ENCODE results near the gene ASAP3. TPM values are rescaled to one million over a fixed set of nuclear protein-coding genes. Genes with fewer than 3 reads are reported as not detected.
A peak's percentile ranks its signal among the peaks of the same experiment; 100 is the strongest.

ASAP3 gene
- total RNA-seq, 2 experiments from 2014 or later: 0.35 TPM; not detected in 1

GRCh38 chr1:23449958-23450357 lies 34.0 kb downstream of the ASAP3 start:
- no peak overlapping the region for H3K27ac Mint-ChIP-seq
- peaks cover 10% of the 10 kb centered on the region for H3K4me1 Mint-ChIP-seq
- peaks cover under 1% of the 10 kb centered on the region for H3K27me3 Mint-ChIP-seq
- no peak overlapping the region for H3K4me3 Mint-ChIP-seq
- H3K9me3 Mint-ChIP-seq (ENCODE audit: low read depth): no peaks in the 10 kb centered on the region
- no peaks in the 10 kb centered on the region for H3K36me3 Mint-ChIP-seq
- DNase-seq (no peak), ATAC-seq (no peak)
- CTCF ChIA-PET: no interaction called here

- no peak overlapping the region for H3K27ac Mint-ChIP-seq
- H3K27me3 Mint-ChIP-seq: no peaks in the 10 kb centered on the region
- CTCF ChIA-PET: no interaction called here
- DNase-seq (no peak), ATAC-seq (no peak)
- no peak overlapping the region for H3K4me3 Mint-ChIP-seq
- H3K9me3 Mint-ChIP-seq (ENCODE audit: low read depth): no peaks in the 10 kb centered on the region
- H3K4me1 Mint-ChIP-seq: peaks cover 10% of the 10 kb centered on the region
- H3K36me3 Mint-ChIP-seq: no peaks in the 10 kb centered on the region
Measured at GRCh38 chr1:23449306-23449705, 34.7 kb downstream of the ASAP3 start.

- Mint-ChIP-seq H3K27me3 (no peaks in the 10 kb centered on the region), H3K36me3 (no peaks in the 10 kb centered on the region), H3K4me3 (no peak overlapping the region), H3K27ac (no peak overlapping the region), H3K9me3 (ENCODE audit: low read depth) (no peaks in the 10 kb centered on the region), H3K4me1 (peaks cover 10% of the 10 kb centered on the region)
- CTCF ChIA-PET: no interaction called here
- no peak for DNase-seq
- ATAC-seq: no peak
Measured at GRCh38 chr1:23448846-23449245, 35.1 kb downstream of the ASAP3 start.

GRCh38 chr1:23446661-23447310 lies 37.2 kb downstream of the ASAP3 start:
- no peak overlapping the region for H3K27ac Mint-ChIP-seq
- no peaks in the 10 kb centered on the region for H3K36me3 Mint-ChIP-seq

GRCh38 chr1:23444596-23445390 lies 39.2 kb downstream of the ASAP3 start:
- no peaks in the 10 kb centered on the region for H3K9me3 Mint-ChIP-seq (ENCODE audit: low read depth)
- CTCF ChIA-PET: interaction anchor here (0.9 kb wide), 1 partner anchor 41 kb away, joined by 3 read pairs; no protein-coding TSS in a partner anchor
- H3K36me3 Mint-ChIP-seq: no peaks in the 10 kb centered on the region
- no peak for DNase-seq
- no peak overlapping the region for H3K4me3 Mint-ChIP-seq
- no peaks in the 10 kb centered on the region for H3K4me1 Mint-ChIP-seq
- H3K27me3 Mint-ChIP-seq: peaks cover 3% of the 10 kb centered on the region
- ATAC-seq: no peak
- no peak overlapping the region for H3K27ac Mint-ChIP-seq

More at GRCh38 chr1:23446661-23447310, 37.2 kb downstream of the ASAP3 start:
- DNase-seq (no peak), ATAC-seq (no peak)
- CTCF ChIA-PET: interaction anchor here (0.6 to 1.1 kb wide), 2 partner anchors 17 to 188 kb away, joined by 3 read pairs; no protein-coding TSS in a partner anchor
- Mint-ChIP-seq H3K4me1 (peaks cover 3% of the 10 kb centered on the region), H3K9me3 (ENCODE audit: low read depth) (no peaks in the 10 kb centered on the region), H3K4me3 (no peak overlapping the region), H3K27me3 (peaks cover 3% of the 10 kb centered on the region)

- H3K4me3 Mint-ChIP-seq: no peak overlapping the region
- CTCF ChIA-PET: interaction anchor here (0.9 kb wide), 1 partner anchor 40 kb away, joined by 3 read pairs; no protein-coding TSS in a partner anchor
Measured at GRCh38 chr1:23444104-23444533, 39.9 kb downstream of the ASAP3 start.

GRCh38 chr1:23442751-23443150 lies 41.2 kb downstream of the ASAP3 start:
- Mint-ChIP-seq H3K36me3 (no peaks in the 10 kb centered on the region), H3K9me3 (ENCODE audit: low read depth) (no peaks in the 10 kb centered on the region), H3K4me3 (no peak overlapping the region), H3K27me3 (peaks cover 3% of the 10 kb centered on the region), H3K27ac (no peak overlapping the region), H3K4me1 (no peaks in the 10 kb centered on the region)
- no peak for DNase-seq
- no peak for ATAC-seq
- CTCF ChIA-PET: interaction anchor here (1.7 kb wide), 1 partner anchor 39 kb away, joined by 5 read pairs; no protein-coding TSS in a partner anchor

More at GRCh38 chr1:23444104-23444533, 39.9 kb downstream of the ASAP3 start:
- no peaks in the 10 kb centered on the region for H3K9me3 Mint-ChIP-seq (ENCODE audit: low read depth)
- no peak for DNase-seq
- H3K4me1 Mint-ChIP-seq: no peaks in the 10 kb centered on the region
- peaks cover 3% of the 10 kb centered on the region for H3K27me3 Mint-ChIP-seq
- no peak for ATAC-seq
- no peaks in the 10 kb centered on the region for H3K36me3 Mint-ChIP-seq
- no peak overlapping the region for H3K27ac Mint-ChIP-seq

- H3K27ac Mint-ChIP-seq: no peak overlapping the region
Measured at GRCh38 chr1:23441446-23442148, 42.4 kb downstream of the ASAP3 start.

GRCh38 chr1:23438545-23438944 lies 45.4 kb downstream of the ASAP3 start:
- Mint-ChIP-seq H3K4me3 (no peak overlapping the region), H3K27me3 (peaks cover 11% of the 10 kb centered on the region)

More at GRCh38 chr1:23441446-23442148, 42.4 kb downstream of the ASAP3 start:
- CTCF ChIA-PET: interaction anchor here (0.9 kb wide), 1 partner anchor 21 kb away, joined by 4 read pairs; no protein-coding TSS in a partner anchor
- Mint-ChIP-seq H3K4me1 (no peaks in the 10 kb centered on the region), H3K27me3 (peaks cover 3% of the 10 kb centered on the region), H3K4me3 (no peak overlapping the region), H3K36me3 (no peaks in the 10 kb centered on the region), H3K9me3 (ENCODE audit: low read depth) (no peaks in the 10 kb centered on the region)
- DNase-seq: no peak
- no peak for ATAC-seq

GRCh38 chr1:23437355-23437664 lies 46.7 kb downstream of the ASAP3 start:
- CTCF ChIA-PET: interaction anchor here (1.4 kb wide), 1 partner anchor 33 kb away, joined by 3 read pairs; no protein-coding TSS in a partner anchor
- Mint-ChIP-seq H3K4me1 (no peaks in the 10 kb centered on the region), H3K9me3 (ENCODE audit: low read depth) (no peaks in the 10 kb centered on the region), H3K27ac (no peak overlapping the region), H3K27me3 (peaks cover 11% of the 10 kb centered on the region), H3K4me3 (no peak overlapping the region), H3K36me3 (no peaks in the 10 kb centered on the region)
- ATAC-seq: no peak
- no peak for DNase-seq

More at GRCh38 chr1:23438545-23438944, 45.4 kb downstream of the ASAP3 start:
- DNase-seq (no peak), ATAC-seq (no peak)
- Mint-ChIP-seq H3K27ac (no peak overlapping the region), H3K9me3 (ENCODE audit: low read depth) (no peaks in the 10 kb centered on the region), H3K4me1 (no peaks in the 10 kb centered on the region), H3K36me3 (no peaks in the 10 kb centered on the region)
- CTCF ChIA-PET: no interaction called here

GRCh38 chr1:23436520-23437354 lies 47.2 kb downstream of the ASAP3 start:
- no peak for DNase-seq
- H3K27me3 Mint-ChIP-seq: peaks cover 8% of the 10 kb centered on the region
- CTCF ChIA-PET: interaction anchor here (1.4 kb wide), 1 partner anchor 33 kb away, joined by 3 read pairs; no protein-coding TSS in a partner anchor

GRCh38 chr1:23434260-23434775 lies 49.7 kb downstream of the ASAP3 start:
- H3K27me3 Mint-ChIP-seq: peaks cover 10% of the 10 kb centered on the region

More at GRCh38 chr1:23436520-23437354, 47.2 kb downstream of the ASAP3 start:
- Mint-ChIP-seq H3K4me1 (no peaks in the 10 kb centered on the region), H3K4me3 (no peak overlapping the region), H3K9me3 (ENCODE audit: low read depth) (no peaks in the 10 kb centered on the region), H3K36me3 (no peaks in the 10 kb centered on the region), H3K27ac (no peak overlapping the region)
- peak; percentile 39 for ATAC-seq

More at GRCh38 chr1:23434260-23434775, 49.7 kb downstream of the ASAP3 start:
- CTCF ChIA-PET: interaction anchor here (0.7 kb wide), 1 partner anchor 63 kb away, joined by 3 read pairs; no protein-coding TSS in a partner anchor
- no peaks in the 10 kb centered on the region for H3K4me1 Mint-ChIP-seq
- no peaks in the 10 kb centered on the region for H3K36me3 Mint-ChIP-seq
- H3K4me3 Mint-ChIP-seq: no peak overlapping the region
- H3K9me3 Mint-ChIP-seq (ENCODE audit: low read depth): no peaks in the 10 kb centered on the region
- no peak for DNase-seq
- H3K27ac Mint-ChIP-seq: no peak overlapping the region
- ATAC-seq: no peak
